NCI-H2107 treated with DMSO at 0.1 percent for 48 hours (cell line): ENCODE results near the gene CENPVL3.
"Not testable (repeated sequence)": the region's sequence is repeated elsewhere in the genome, so short reads cannot be mapped to it uniquely, and the experiment has no call there.

ENCODE experiments used
- DNase-seq: peaks from one replicate; lab custom pipeline; 2025; ENCODE audit not compliant: unreplicated experiment; lab: John Stamatoyannopoulos, UW

The CENPVL3 gene

GRCh38 chrX:51618241-51619155 lies at the start of gene CENPVL3:
CENPVL3 (minus strand) TSS chrX:51618912; CDS start chrX:51618873, 39 bp downstream.
- DNase-seq, result not testable (repeated sequence)

GRCh38 chrX:51665981-51666380 lies 47.3 kb upstream of the CENPVL3 start:
- DNase-seq, result no peak

- no peak for DNase-seq
Observed at GRCh38 chrX:51643377-51643776, 24.7 kb upstream of the CENPVL3 start.

- DNase-seq, result peak; percentile 63
Observed at GRCh38 chrX:51641421-51642021, 22.8 kb upstream of the CENPVL3 start.

GRCh38 chrX:51636511-51636910 lies 17.8 kb upstream of the CENPVL3 start:
- DNase-seq, result not testable (repeated sequence)

GRCh38 chrX:51614353-51615012 lies 4.2 kb downstream of the CENPVL3 start:
- DNase-seq, result peak; percentile 28

- DNase-seq, result no peak
Observed at GRCh38 chrX:51608766-51609165, 9.9 kb downstream of the CENPVL3 start.

- no peak for DNase-seq
Observed at GRCh38 chrX:51608126-51608525, 10.6 kb downstream of the CENPVL3 start.

GRCh38 chrX:51606446-51606845 lies 12.3 kb downstream of the CENPVL3 start:
- DNase-seq, result no peak

- no peak for DNase-seq
Observed at GRCh38 chrX:51598899-51599298, 19.8 kb downstream of the CENPVL3 start.

GRCh38 chrX:51571874-51572273 lies 46.8 kb downstream of the CENPVL3 start:
- no peak for DNase-seq

GRCh38 chrX:51569561-51569960 lies 49.2 kb downstream of the CENPVL3 start:
- no peak for DNase-seq

- DNase-seq, result no peak
Observed at GRCh38 chrX:51568586-51568985, 50.1 kb downstream of the CENPVL3 start.
